Stimulated activated CD4-positive, alpha-beta T cell treated with anti-CD3 and anti-CD28 coated beads, Interleukin-1b, Interleukin-23, amount 100 ng/mL, for 24 hours (primary cell): ENCODE data around the gene AFF3.

Source experiments
- DNase-seq, 4 experiments: peaks; one replicate each; pipeline ENCODE4 v3.0.0-alpha.2; 2020; ENCODE audit warnings: low read depth in 4 of 4, low spot score in 1 of 4

AFF3 gene

DNA sequence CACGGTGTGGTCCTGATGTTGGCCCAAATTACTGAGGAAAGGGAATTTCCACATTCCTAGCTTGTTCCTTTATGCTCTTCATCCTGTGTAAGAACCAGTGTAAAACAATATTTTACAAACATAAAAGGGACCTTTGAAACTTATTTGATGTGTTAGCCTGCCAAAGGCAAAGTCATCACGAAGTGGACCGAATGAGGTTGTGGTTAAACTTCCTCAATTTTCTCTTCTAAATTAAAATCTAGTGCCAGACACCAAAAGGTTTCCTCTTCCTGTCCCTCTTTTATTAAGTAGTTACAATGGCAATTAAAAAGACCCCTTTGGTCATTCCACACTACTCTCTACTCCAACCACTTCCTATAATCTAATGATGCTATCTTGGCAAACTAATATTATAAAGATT, 279.8 kb downstream of the AFF3 start:
- no peak for DNase-seq

DNA sequence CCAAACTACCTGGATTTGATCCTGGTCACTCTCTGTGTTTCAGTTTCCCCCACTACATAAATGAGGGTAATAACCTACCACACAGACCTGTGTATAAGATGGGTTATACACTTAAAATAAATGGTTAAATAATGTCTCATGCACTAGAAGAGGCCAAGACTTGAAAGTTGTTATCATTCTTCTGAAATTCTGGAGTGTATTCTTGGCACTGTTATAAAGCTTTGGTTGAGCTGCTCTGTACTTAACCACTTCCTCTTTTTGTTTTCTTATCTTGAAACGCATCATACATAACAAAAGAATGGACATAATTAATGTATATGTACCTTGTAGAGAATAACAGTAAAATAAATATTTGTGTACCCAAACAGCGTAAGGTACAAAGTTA, 281.0 kb downstream of the AFF3 start:
- DNase-seq = no peak

DNA sequence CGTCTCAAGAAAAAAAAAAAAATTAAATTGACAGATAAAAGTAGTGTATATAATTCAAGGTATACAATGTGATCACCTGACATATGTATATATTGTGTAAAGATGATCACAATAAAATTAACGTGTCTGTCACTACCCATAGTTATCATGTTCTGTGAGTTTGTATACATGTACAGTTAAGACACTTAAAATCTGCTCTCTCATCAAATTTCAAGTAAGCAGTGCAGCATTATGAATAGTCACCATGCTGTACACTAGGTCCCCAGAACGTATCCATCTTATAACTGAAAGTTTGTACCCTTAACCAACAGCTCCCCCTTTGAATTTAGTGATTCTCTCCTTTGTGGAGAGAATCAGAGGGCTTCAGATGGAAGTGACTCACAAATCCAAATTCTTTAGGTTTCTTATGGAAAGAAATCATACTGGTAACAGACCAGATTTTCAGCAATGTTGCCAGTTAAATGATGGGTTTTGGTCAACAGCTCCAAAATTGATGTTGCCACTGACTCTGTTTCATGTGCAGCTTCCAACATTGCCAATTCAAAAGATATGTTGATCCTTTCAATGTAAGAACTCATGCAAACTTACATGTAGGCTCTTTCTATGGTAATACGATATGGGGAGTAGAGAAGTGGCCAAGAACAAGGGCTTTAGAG, 281.5 kb downstream of the AFF3 start:
- DNase-seq = no peak

DNA sequence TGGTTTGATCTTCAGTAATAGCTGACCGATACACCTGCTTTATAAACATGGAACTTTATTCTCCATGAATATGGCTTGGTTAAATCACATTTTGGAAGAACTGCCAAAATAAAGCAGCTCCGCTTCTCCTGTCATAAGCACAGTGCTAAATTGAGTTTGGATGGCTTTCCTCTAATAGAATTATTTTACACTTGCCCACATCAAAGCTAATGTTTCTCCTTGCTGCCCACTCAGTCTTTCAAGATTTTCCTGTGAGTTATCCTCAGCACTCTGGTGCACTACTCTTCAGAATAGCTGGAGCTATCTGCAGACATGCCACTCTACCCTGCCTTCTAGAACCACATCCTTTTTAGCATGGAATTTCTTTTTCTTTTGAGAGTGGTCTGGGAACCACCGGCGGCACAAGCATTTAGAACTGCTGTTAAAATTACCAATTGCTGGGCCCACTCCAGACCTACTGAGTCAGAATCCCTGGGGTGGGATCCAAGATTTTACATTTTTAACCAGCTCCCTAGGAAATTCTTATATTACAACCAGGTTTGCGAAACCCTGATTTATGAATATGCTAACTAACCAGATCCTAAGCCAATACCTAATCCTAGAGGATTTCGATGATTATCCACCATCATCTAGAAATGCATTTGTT, 283.3 kb downstream of the AFF3 start:
- DNase-seq = no peak

DNA sequence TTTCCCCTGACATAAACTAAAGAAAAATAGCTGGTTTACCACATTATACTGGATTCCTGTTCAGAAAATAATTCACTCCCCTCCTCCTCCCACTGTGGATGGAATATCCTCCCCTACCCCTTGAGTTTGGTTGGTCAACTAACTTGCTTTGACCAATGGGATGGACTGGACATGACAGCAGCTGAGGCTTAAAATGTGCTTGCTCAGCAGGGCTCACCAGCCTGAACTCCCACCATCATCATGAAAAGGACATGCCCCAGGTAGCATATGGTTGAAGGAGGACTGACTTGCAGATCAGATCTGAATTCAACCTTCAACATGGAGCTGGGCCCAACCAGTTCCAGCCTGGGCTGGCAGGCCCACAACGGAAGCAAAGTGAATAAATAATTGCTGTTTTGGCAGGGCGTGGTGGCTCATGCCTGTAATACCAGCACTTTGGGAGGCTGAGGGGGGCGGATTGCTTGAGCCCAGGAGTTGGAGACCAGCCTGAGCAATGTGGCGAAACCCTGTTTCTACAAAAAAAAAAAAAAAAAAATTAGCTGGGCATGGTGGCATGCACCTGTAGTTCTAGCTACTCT, 284.4 kb downstream of the AFF3 start:
- no peak for DNase-seq

DNA sequence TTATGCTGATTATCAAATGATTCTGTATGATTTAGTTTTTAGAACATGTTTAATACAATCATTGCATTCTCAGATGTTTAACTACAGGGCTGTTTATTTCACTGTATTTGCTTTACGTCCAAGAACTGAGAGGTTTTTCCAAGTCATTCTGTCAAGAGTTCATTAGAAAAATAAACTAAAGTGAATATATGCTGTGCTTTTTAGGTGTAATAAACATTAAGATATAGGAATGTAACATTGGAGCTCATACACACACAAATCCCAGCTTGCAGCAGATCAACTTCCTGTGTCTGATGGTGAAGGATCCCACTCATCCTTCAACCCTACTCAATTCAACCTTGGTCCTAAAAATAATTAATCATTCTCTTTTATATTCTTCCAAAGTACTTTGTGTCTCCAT, 285.0 kb downstream of the AFF3 start:
- no peak for DNase-seq

DNA sequence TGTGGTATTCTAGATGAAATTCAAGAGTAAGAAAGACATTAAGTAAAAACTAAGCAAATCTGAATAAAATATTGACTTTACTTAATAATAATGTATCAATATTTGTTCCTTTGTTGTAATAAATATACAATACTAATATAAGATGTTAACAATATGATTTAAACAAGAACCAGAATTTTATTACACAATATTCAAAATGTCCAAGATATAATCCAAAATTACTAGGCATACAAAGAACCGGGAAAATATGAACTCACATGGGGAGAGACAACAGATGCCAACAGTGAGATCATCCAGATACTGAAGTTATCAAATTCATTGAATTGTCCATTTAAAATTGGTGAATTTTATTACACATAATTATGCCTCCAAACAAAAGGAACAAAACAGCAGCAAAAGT, 286.3 kb downstream of the AFF3 start:
- no peak for DNase-seq

DNA sequence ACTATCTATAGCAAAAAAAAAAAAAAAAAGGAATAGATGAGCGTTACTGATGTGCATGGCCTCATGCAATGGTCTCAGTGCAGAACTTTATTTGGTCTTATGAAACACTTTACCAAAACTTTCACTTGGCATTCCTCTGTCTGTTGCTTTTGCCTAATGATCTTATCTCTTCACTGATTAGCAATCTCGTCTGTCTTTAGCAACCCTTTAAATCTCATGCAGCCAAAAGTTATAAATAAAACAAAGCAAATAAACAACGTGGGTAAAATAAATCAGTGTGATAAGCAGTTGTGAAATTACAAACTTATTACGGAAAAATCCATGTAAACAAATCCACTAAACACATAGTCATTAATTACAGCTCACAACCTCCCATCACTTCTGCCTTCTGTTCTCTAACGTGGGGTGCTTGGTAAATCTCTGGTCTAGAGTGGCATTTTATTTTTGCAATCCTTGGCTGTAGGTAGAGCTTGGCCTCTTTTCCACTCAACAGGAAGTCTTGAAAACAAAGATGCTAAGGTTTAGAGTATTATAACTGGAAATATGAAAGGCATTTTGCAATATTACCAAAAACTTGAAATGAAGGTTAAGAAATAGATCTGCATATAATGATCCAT, 288.0 kb downstream of the AFF3 start:
- no peak for DNase-seq

DNA sequence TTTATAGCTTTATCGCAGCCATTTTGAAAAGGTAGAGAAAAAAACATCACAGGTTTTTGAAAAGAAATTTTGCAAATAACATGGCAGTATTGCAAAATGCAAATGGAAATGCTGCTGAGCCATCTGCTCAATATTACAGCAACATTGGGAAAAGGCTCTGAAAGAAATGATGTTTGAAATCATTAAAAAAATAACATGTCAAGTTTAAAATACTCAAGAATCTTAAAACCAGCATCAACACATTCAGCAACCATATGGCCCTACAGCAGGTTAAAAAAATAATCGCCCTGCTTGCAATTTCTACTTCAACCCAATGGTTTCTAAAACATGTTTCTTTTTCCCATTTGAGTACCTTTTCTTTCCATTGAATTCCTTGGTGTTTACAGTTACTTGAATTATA, 289.4 kb downstream of the AFF3 start:
- no peak for DNase-seq

DNA sequence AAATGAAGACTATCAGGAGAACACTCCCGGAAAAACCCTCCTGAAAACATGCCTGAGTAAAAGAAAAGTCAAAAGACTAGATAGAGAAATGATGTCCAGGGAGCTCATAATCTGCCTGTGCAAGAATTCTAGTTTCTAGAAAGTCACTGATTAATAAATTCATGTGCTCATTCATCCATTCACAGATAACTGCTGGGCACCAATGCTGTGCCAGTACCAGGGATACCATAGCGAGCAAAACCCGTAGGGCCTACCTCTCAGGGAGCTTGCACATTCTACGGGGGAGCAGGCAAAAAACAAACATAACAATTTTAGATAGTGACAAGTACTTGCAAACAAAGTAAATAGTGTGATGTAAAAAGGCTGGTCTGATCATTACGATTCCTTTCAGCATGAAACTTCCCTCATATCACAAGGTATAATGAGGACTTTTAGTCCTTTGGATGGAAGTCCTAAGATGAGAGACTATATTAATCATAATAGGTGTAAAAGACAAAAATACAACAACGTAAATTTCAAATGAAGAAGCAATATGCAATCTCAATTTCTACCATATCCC, 289.9 kb downstream of the AFF3 start:
- no peak for DNase-seq

DNA sequence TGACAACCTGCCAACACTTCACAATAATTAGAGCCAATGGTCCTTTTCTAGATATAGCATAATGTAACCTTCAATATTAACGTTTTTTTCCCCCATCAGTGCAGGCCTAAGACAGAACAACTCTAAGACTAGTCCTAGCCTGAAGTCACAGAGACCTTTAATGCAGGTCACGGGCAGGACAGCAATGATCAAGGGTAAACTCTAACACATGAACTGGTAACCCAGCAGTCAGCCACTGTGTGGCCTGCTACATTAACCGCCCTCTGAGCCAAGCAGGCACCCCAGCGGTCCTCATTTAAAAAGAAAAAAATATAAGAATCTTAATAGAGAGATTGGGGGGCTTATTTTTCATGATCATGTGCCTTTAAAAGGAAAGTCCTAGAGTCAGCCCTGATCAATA, 290.6 kb downstream of the AFF3 start:
- no peak for DNase-seq

DNA sequence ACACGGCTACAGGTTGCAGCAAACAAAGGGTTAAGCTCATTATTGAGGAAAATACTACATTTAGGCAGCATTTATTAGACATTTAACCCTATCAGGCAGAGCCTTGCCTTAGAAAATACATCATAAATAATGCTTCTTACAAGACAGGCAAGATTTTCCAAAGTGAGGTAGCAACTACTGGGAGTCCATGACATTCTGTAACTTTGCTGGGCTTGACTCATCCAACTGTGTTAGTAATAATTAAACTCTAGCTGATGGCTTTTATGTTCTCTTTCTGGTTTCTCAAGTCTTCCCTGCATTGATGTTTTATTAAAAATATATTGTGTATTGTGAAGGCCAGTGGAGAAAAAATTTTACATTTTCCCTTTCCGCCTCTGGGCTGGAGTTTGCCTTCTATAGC, 291.3 kb downstream of the AFF3 start:
- no peak for DNase-seq

DNA sequence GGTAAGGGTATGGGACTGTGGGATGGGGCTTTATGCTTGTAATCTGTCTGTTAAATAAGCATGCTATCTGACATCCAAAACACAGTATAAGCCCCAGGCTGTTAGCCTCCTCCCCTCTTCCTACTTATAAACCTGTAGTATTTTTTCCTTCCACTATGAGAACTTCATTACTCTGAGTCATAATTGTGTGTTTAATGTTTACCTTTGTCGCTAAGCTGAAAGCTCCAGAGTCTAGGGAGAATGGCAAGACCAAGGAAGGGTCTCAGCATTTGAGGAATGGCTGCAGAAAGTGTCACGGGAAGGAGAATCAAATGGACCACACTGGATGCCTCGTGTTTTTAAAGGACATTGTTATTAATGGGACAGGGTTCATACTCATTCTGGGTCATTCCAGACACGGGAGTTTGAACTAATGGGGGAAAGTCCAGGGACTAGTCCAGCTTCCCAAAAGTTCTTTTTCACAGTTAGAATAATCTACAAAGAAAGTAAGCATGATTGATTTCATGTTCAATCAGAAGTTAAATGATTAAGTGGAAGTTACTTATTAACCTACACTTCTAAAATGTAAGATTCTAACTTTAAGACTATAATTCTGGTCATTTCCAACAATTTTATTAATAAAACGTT, 292.2 kb downstream of the AFF3 start:
- DNase-seq = no peak

DNA sequence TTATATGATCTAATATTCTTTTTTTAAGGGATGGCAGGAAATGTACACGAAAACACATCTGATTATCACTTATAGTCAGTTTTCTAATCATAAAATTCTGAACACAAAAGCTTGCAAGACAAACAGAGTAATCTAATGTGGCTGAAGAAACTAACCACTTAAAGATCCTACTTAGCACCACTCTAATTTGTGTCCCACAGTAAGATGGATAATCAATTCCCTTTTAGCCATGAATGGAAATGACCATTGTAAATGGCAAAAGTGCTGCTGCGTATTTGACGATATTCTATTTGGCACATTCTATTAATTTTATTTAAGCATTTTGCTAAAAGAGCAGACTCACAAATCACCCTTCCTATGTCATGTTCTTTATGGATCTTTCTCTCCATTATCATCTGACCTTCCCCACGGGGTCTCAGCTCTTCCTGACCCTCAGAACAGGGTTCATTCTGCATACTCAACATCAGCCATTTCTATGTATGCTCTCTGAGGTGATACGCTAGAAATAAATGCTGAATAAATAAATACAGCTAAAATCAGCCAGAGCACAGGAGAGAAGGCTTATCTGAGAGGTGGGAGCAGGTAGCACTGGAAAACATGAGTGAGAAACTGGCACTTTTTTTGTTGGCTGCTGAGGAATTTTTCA, 295.8 kb downstream of the AFF3 start:
- no peak for DNase-seq

DNA sequence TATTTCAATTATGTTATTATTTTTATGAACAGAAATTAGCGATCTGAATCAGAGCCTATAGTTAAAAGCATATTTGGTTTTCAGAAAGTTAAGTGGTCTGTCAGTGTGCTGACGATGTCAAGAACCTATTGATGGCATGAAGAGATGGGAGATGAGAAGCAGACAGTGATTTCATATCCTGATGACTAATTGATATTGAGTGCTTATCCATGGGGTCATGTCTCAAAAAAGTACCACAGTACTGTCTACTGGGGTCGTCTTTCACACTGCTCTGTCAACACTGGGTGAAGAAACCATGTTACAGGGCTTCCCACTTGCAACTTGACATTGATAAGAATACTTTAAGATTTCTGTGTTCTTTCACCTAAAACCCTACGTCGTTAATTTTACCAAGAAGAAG, 297.1 kb downstream of the AFF3 start:
- no peak for DNase-seq

DNA sequence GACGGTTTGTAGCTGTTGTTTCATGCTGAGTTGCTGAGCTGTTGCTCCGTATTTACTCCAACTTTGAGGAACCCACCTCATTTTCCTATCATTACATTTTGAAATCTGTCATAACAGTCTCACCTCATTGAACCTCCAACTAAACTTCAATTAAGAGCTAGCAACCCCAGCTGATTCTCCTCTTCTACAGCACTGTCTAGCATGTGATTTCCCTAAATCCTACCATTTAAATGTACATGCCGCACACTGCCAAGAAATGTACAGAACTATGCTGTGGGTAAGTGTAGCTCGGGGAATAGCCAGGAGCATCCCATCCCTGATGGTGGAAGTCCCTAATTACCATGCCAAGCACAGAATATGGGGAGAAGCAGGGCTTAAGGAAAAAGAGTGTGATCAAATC, 299.9 kb downstream of the AFF3 start:
- no peak for DNase-seq

DNA sequence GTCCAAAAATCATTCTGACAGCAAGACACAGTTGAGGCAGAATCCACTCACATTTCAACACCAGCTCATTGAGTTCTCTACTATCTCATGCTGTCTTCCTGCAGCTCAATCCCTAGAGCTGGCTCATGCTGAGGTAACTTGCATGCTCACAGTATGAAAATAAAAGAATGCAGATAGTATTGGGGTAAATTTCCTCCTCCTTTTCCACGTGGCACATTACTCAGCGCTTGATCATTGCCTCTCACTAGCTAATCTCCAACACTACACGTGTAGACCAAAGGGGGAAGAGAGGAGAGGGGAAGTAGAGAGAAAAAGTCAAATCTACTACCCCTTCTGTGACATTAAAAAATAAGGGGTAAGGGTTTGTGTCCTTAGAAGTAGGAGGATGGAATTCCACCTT, 300.6 kb downstream of the AFF3 start:
- no peak for DNase-seq

DNA sequence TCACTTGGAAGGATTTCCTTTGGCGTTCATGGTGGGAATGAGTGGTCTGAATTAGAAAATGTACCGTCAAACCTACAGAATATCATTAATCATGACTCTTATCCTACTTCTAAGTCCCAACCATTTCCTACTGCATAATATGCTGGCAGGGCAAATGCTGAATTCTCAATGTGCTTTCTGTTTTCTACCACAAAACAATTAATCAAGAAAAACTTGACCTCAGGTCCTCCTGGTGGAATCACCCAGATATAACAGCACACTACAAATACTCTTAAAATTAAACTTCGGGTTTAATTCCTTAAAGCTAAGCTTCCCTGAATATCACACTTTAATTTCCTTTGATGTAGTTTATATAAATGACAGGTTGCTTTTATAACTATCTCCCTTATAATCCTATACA, 301.6 kb downstream of the AFF3 start:
- no peak for DNase-seq

DNA sequence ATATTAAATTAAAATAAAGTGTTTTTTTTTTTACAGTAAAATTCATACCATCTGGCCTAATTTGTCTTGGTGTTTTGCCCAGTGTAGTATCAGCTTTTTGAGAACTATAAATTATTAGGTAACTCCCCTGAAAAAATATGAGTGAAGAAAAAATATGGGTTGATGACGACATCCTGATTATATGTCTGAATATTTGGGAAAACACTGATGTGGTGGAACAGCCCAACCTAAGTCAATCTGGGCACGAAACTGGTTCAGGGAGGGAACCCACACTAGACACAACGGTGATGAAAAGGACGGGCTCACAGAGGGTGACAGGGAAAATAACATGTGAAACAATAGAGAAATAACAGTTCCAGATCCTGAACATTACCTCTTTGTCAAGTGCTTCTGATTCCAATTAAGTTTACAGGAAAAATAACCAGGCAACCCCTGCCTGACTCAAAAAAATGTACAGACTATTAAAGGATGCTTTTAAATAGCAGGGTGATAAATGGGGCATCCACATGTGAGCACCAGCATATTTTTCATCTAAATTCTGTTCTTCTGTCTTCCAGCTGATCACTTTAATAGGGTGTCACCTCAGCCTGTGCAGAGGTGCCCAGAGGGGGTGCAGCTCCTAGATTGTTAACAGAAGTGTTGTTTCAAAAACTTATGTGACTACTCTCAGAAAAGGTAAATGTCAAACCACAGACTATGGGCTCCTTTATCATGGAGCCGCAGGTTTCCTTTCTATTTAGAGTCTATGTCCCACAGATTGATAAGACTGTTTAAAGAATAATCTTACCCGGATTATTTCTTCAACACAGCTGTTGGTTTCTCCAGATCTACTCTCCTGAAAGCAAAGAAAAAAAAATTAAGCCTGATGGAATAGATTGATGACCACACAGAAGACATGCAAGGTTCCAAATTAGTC, 305.4 kb downstream of the AFF3 start:
- no peak for DNase-seq

DNA sequence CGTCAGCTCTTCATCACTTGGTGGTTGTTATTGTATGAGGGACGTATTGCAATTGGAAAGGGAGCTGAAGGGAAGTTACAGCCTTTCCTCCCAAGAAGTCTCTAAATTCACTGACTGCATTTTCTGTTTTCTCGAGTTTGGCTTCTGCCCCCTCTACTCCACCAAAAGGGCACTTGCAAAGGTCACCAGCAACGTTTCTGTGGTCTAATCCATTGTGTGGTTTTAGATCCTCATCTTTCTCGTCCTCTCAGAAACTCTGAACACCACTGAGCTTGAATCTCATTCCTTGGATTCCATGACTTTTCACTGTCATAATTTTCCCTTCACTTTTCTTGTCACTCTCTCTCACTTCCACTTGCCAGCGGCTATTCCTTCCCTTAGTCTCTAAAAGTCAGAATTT, 308.0 kb downstream of the AFF3 start:
- no peak for DNase-seq
